IPS-15b (cell line): ENCODE data around the gene ACCSL.

Source experiments
- H3K27me3 ChIP-seq: one replicate; pipeline ENCODE4 v1.6.1; 2013; ENCODE audit warnings: low read length; ENCODE audit not compliant: control insufficient read depth, insufficient read depth
- H3K36me3 ChIP-seq: one replicate; pipeline ENCODE4 v1.6.1; 2013; ENCODE audit warnings: low read length; ENCODE audit not compliant: control insufficient read depth, insufficient read depth
- H3K4me1 ChIP-seq: one replicate; pipeline ENCODE4 v1.6.1; 2013; ENCODE audit warnings: mild to moderate bottlenecking, low read length; ENCODE audit not compliant: control insufficient read depth, insufficient read depth
- H3K4me3 ChIP-seq: one replicate; pipeline ENCODE4 v1.5.1; 2013; ENCODE audit warnings: low read depth, low read length
- H3K9ac ChIP-seq: one replicate; pipeline ENCODE4 v1.6.1; 2013; ENCODE audit warnings: low read depth, mild to moderate bottlenecking, low read length
- H3K9me3 ChIP-seq: one replicate; pipeline ENCODE4 v1.6.1; 2013; ENCODE audit warnings: mild to moderate bottlenecking, low read length; ENCODE audit not compliant: control insufficient read depth, insufficient read depth

ACCSL gene

GRCh38 chr11:44008698-44009097, 39.1 kb upstream of the ACCSL start:
- Histone ChIP-seq H3K4me3 (no peak overlapping the region), H3K27me3 (no peaks in the 10 kb centered on the region), H3K36me3 (no peaks in the 10 kb centered on the region), H3K9ac (no peak overlapping the region), H3K9me3 (no peaks in the 10 kb centered on the region), H3K4me1 (peaks cover 8% of the 10 kb centered on the region)

- Histone ChIP-seq H3K27me3 (no peaks in the 10 kb centered on the region), H3K4me1 (no peaks in the 10 kb centered on the region), H3K9me3 (no peaks in the 10 kb centered on the region), H3K4me3 (no peak overlapping the region), H3K9ac (no peak overlapping the region), H3K36me3 (no peaks in the 10 kb centered on the region)
Measured at GRCh38 chr11:44010789-44011251, 37.0 kb upstream of the ACCSL start.

GRCh38 chr11:44011797-44012196, 36.0 kb upstream of the ACCSL start:
- Histone ChIP-seq H3K9me3 (no peaks in the 10 kb centered on the region), H3K4me1 (no peaks in the 10 kb centered on the region), H3K36me3 (no peaks in the 10 kb centered on the region), H3K27me3 (no peaks in the 10 kb centered on the region), H3K9ac (no peak overlapping the region), H3K4me3 (no peak overlapping the region)

GRCh38 chr11:44014968-44015623, 32.7 kb upstream of the ACCSL start:
- H3K9ac ChIP-seq = no peak overlapping the region
- H3K36me3 ChIP-seq = no peaks in the 10 kb centered on the region
- H3K27me3 ChIP-seq = no peaks in the 10 kb centered on the region
- no peaks in the 10 kb centered on the region for H3K9me3 ChIP-seq
- H3K4me1 ChIP-seq = no peaks in the 10 kb centered on the region
- no peak overlapping the region for H3K4me3 ChIP-seq

GRCh38 chr11:44015624-44016007, 32.2 kb upstream of the ACCSL start:
- Histone ChIP-seq H3K27me3 (no peaks in the 10 kb centered on the region), H3K9me3 (no peaks in the 10 kb centered on the region), H3K36me3 (no peaks in the 10 kb centered on the region), H3K4me3 (no peak overlapping the region), H3K9ac (no peak overlapping the region), H3K4me1 (no peaks in the 10 kb centered on the region)

GRCh38 chr11:44016131-44016530, 31.6 kb upstream of the ACCSL start:
- Histone ChIP-seq H3K4me1 (no peaks in the 10 kb centered on the region), H3K4me3 (no peak overlapping the region), H3K27me3 (no peaks in the 10 kb centered on the region), H3K9me3 (no peaks in the 10 kb centered on the region), H3K9ac (no peak overlapping the region), H3K36me3 (no peaks in the 10 kb centered on the region)

GRCh38 chr11:44016546-44017442, 31.0 kb upstream of the ACCSL start:
- H3K4me3 ChIP-seq = no peak overlapping the region
- no peaks in the 10 kb centered on the region for H3K9me3 ChIP-seq
- H3K4me1 ChIP-seq = no peaks in the 10 kb centered on the region
- H3K27me3 ChIP-seq = no peaks in the 10 kb centered on the region
- H3K36me3 ChIP-seq = no peaks in the 10 kb centered on the region
- H3K9ac ChIP-seq = no peak overlapping the region

GRCh38 chr11:44017443-44018126, 30.2 kb upstream of the ACCSL start:
- H3K9ac ChIP-seq = no peak overlapping the region

GRCh38 chr11:44018127-44018521, 29.7 kb upstream of the ACCSL start:
- no peak overlapping the region for H3K4me3 ChIP-seq
- H3K4me1 ChIP-seq = no peaks in the 10 kb centered on the region
- no peaks in the 10 kb centered on the region for H3K9me3 ChIP-seq
- H3K27me3 ChIP-seq = no peaks in the 10 kb centered on the region
- H3K9ac ChIP-seq = no peak overlapping the region
- H3K36me3 ChIP-seq = no peaks in the 10 kb centered on the region

More at GRCh38 chr11:44017443-44018126, 30.2 kb upstream of the ACCSL start:
- Histone ChIP-seq H3K36me3 (no peaks in the 10 kb centered on the region), H3K9me3 (no peaks in the 10 kb centered on the region), H3K27me3 (no peaks in the 10 kb centered on the region), H3K4me1 (no peaks in the 10 kb centered on the region), H3K4me3 (no peak overlapping the region)

GRCh38 chr11:44018829-44019228, 29.0 kb upstream of the ACCSL start:
- H3K4me3 ChIP-seq = no peak overlapping the region
- H3K4me1 ChIP-seq = no peaks in the 10 kb centered on the region
- H3K27me3 ChIP-seq = no peaks in the 10 kb centered on the region
- H3K9me3 ChIP-seq = no peaks in the 10 kb centered on the region
- H3K36me3 ChIP-seq = no peaks in the 10 kb centered on the region
- no peak overlapping the region for H3K9ac ChIP-seq

- Histone ChIP-seq H3K27me3 (no peaks in the 10 kb centered on the region), H3K4me3 (no peak overlapping the region), H3K9ac (no peak overlapping the region), H3K36me3 (no peaks in the 10 kb centered on the region), H3K9me3 (no peaks in the 10 kb centered on the region), H3K4me1 (peaks cover 3% of the 10 kb centered on the region)
Measured at GRCh38 chr11:44024977-44025376, 22.8 kb upstream of the ACCSL start.
